ENCODE measurements around the gene CD300LF.
A peak's percentile ranks its signal among the peaks of the same experiment; 100 is the strongest.

Gene CD300LF

DNA sequence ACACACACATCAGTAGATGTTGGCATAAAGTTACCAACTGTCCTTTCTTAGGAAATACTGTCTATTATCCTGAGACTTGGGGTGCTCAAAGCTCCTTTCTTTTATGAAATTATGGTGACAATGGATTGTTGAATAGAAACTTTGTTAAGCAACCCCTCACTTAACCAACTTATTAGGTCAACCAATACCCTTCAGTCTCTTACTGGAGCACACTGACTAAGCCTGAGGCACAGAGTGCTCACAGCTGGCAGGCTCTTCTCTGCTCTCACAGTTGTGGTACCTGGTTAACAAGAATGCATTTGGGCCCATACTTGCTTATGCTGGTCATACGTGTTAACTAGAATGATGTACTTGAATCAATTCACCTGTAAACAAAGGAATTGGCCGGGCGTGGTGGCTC, 24.8 kb downstream of the CD300LF start:
- DNase-seq (ENCODE audit: low read depth, low spot score), result no peak

DNA sequence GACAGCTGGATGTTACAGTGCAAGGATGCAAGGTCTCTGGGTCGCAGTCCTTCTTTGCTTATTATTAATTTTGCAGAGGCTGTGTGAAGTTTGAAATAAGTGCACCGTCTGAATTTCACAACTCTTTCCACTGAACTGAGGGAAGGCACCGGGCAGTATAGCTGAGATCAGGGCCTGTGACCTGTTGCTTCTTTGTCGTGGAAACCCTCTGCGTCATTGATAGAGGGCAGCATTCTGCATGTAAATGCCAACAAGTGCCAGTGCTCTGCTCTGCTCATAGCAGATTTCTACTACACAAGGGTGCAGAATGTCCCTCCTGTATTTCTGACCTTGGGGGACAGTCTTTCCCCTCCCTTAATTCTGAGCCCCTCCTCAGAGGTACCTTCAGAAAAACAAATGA, 26.0 kb downstream of the CD300LF start:
- DNase-seq (ENCODE audit: low read depth, low spot score), result no peak

DNA sequence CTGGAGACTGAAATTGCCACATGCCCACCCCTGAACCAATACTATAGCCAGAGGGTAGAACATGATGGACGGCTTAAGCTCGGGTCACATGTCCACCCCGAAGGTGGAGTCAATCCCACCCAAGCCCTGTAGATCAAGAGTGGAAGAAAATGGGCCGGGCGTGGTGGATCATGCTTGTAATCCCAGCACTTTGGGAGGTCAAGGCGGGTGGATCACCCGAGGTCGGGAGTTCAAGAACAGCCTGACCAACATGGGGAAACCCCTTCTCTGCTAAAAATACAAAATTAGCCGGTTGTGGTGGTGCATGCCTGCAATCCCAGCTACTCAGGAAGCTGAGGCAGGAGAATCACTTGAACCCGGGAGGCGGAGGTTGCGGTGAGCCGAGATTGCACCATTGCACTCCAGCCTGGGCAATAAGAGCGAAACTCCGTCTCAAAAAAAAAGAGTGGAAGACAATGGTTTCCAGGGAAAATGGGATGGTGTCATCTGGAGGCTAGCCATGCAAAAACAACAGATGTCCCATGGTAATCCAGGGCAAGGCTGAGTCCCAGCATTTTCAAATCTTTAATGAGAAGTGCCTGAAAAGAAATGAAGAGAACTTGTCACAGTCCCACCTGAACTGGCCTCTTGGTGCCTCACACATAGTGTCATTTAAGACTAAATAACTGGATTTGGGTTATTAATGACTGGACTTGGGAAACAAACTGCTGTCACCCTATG, 30.1 kb downstream of the CD300LF start:
- no peak for DNase-seq (ENCODE audit: low read depth, low spot score)

DNA sequence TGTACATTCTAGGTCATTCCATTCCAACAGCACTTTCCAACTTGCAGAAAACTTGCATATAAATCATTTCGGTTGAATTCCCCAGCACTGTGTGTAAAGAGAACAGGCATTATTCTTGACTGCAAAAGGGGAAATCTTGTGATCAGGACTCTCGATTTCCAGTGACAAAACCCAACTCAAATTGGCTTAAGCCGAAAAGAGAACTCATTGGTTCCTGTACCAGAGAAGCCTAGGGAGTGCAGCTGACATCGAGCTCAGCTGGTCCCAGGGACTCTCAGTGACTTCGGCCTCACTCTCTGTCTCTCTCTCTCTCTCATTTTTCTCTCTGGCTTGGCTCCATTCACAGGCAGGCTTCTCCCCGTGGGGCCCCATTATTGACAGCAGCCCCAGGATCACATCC, 30.7 kb downstream of the CD300LF start:
- no peak for DNase-seq (ENCODE audit: low read depth, low spot score)

DNA sequence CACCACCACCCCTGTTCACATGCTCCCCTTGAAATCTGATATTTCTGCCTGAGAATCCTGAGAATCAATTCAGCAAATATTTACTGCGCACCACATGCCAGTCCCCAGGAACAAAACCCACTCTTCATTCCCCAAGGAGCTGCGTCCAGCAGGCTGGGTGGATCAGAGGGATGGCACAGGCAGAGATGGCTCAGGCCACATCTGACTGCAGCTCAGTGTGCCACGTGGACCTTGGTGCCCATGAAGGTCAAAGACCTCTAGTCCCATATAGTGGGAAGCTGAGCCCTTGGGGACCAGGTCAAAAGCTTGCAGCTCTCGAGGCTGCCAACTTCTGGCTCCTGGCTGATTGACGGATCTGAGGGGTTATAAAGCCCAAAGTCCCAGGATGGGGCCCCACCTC, 31.8 kb downstream of the CD300LF start:
- DNase-seq (ENCODE audit: low read depth, low spot score), result no peak

DNA sequence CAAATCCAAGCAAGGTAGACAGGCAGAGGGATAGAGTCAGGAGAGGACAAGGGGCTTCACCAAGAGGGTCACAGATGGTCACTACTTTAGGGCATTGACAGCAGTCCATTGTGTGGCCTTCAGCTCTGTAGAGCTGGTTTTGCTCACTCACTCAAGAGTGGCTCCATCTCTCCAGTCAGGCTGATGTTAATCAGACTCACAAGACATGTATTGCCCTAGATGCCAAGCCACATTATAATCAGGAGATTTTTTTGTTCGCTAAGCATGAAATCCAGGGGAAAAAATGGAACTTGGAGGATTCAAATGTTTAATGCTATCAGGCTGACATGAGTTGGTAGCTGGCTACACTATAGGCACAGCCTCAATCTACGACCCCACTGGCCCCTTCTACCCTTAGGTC, 32.5 kb downstream of the CD300LF start:
- DNase-seq (ENCODE audit: low read depth, low spot score), result no peak

DNA sequence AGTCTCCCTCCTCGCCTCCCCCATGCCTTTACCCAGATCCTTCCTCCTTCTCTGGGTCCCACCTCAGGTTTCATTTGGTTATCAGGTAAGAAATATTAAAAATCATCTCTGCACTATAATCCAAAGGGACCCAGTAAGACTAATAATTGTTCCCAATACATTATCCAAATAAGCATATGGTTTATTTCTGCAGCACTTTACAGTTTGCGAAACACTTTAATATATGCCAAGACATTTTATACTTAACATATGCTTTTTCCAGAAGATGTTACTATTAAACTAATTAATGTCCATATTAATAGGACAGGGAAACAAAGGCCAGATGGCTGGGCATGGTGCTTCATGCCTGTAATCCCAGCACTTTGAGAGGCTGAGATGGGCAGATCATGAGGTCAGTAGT, 33.3 kb downstream of the CD300LF start:
- no peak for DNase-seq (ENCODE audit: low read depth, low spot score)

DNA sequence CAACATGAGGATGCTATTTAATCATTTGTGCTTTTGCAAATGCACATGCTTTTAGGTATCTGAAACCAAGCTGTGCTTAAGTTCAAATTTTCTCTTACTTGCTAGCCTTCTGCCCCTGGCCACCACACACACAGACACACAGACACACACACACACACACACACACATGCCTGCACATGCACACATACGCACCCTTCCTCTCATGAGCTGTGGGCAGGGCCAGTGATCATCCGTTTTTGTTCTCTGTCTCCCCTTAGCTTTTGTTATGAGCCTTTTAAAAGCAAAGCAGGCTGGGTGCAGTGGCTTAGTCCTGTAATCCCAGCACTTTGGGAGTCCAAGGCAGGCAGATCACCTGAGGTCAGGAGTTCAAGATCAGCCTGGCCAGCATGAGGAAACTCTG, 34.2 kb downstream of the CD300LF start:
- DNase-seq (ENCODE audit: low read depth, low spot score), result no peak

DNA sequence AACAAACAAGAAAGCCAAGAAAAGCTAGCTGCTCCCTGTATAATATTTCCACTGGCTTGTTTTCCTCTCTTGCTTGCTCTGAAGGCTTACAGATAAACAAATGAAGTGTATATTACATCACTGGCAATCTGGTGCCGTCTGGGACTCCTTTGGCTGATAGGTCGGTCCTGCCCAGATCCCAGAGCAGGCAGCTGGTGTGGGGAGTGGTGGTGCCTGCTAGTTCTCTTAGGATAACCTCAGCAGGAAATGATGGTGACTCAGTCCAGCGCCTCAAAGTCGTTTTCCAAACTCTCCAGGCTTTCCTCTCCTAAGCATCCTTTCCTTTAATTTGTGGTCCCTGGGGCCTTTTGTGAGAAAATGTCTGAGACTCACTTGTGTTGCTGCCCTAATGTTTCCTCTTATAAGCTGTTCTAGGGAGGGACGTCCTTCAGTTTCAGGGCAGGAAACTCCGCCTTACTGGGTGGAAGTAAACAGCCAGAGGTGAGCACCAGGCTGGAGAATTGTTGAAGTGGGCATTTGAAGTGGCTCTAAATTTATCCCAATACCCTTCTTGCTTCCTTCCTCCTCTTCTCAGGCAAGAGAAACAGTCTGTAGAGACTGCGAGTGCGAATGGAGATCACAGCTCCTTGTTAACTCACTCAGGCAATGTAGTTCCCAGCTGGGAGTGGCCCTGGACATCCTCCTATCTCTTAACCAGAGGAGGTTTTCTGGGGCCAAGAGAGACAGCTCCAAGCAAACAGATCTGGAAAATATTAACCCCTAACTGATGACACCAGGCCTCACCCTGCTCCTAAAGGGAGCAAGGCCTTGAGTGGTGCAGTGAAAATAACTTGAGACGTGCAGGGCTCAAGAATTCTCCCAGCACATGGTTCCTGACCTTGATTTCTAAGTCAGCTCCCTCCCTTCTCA, 34.9 kb downstream of the CD300LF start:
- DNase-seq (ENCODE audit: low read depth, low spot score), result no peak

- peak; percentile 24 for DNase-seq (ENCODE audit: low read depth, low spot score)
Observed at GRCh38 chr17:74671031-74671771, 41.5 kb downstream of the CD300LF start.

DNA sequence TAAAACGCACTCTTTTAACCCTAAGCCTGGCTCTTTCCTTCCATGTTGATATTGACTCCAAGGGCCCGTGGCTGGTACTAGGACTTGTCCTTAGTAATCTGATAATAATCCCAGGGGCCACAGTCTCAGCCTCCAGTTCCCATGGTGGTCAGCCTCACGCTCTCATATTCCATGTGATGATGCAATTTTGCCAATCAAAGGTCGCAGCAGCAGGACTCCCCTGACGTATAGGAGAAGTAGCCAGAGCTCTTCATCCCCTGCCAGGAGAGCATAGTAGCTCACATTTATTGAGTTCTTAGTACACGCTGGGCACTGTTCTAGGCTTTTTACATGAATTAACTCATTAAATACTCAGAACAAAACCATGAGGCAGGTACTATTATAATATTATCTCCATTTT, 42.4 kb downstream of the CD300LF start:
- no peak for DNase-seq (ENCODE audit: low read depth, low spot score)

- no peak for DNase-seq (ENCODE audit: low read depth, low spot score)
Observed at GRCh38 chr17:74663561-74663960, 49.2 kb downstream of the CD300LF start.

- no peak for DNase-seq (ENCODE audit: low read depth, low spot score)
Observed at GRCh38 chr17:74659889-74660288, 52.8 kb downstream of the CD300LF start.

- no peak for DNase-seq (ENCODE audit: low read depth, low spot score)
Observed at GRCh38 chr17:74658620-74659019, 54.1 kb downstream of the CD300LF start.

DNA sequence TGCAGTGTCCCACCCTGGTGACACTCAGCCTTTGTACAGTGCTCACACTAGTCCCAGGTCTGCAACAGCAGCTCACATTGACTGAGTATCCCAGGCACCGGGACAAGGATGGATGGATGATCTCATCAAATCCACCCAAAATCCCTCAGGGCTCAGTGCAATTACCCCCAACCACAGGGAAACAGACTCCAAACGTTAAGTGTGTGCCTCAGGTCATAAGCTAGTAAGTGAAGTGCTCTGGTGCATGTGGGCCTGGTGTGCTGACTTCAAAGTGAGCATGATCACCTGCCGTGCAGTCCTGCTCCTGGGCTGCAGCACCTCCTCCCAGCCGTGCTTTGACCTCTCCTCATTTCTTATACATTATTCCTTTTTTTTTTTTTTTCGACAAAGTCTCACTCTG, 58.0 kb downstream of the CD300LF start:
- no peak for DNase-seq (ENCODE audit: low read depth, low spot score)

DNA sequence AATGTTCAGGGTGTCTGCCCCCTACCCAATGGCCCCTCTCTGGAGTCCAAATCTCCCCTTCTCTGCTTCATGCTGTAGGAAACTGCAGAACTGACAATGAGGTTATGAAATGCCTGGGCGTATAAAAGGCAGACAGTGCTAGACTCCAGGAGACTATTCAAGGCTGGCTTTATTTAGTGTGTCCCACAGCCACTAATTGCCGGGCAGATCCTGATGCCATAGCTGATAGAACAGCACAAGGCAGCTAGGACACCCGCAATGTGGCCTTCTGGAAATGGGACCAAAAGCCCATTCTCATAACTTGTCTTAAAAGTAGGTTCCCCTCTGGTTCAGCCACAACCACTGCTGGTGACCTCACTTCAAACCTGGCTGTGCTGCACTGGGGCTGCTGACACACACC, 60.7 kb downstream of the CD300LF start:
- DNase-seq (ENCODE audit: low read depth, low spot score), result no peak

GRCh38 chr17:74649909-74650308, 62.8 kb downstream of the CD300LF start:
- DNase-seq (ENCODE audit: low read depth, low spot score), result no peak

DNA sequence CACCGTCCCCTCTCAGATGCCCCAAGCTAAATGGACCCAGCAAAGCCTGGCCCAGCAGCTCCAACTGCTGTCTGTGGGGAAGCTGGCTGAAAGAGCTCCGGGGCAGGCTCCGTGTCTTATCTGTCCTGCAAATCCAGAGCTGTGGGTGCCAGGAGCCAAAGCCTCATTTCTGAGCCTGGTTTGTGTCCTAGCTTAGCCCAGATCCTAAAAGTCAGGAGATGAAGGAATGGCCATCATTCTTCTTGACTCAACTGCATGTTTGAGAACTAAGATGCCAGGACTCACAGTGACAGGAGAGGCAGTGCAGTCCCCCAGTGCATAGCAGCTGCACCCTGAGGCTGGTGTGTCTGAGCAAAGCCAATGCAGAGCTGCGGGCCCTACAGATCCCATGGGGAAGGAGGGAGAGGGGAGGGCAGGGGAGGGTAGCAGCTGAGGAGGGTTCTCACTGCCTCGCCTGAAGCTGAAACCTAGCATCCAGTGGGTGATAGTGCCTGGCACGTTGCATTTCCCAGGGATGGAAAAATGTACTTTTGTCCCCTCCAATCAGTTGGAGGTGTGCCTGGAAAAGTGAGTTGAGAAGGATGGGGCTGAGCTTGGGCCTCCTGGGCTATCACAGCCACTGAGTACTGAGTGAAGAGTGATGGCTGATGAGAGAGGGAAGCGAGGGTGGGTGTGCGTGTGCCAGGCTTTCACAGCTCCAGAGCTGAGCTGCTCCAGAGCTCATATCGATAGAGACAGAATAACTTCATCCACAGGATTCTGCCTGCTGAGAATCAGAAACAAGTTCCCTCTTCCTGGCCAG, 64.7 kb downstream of the CD300LF start:
- no peak for DNase-seq (ENCODE audit: low read depth, low spot score)

DNA sequence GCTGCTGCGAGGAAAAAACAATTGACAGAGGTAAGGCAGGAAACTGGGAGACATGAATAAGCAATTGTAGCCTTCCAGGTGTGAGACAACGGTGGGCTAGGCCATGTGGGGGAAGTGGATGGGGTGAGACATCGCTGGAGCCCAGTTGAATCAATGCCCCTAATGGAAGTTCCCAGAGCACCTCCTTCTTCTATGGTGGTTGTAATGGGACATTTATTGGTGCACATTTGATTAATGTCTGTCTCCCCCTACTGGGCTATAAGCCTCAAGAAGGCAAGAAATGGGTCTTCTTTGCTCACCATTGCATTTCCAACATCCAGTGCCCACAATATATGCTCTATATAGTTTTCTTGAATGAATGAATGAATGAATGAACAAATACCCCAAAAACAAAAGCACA, 66.5 kb downstream of the CD300LF start:
- DNase-seq (ENCODE audit: low read depth, low spot score), result no peak

DNA sequence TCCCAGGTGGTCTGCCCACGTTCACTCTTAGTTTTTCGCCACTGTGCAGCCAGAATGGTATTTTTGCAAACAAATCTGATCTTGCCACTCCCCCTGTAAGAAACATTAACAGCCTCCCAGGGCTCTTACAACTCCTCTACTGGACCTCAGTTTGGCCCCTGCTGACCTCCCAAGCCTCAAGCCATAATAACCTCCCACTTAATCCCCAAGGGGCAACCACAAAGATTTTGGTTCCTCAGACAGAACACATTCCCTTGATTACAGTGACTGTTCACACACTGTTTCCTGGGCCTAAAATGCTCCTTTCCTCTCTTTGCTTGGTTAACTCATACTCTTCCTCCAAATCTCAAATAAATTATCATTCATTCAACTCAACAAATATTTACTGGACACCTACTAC, 67.7 kb downstream of the CD300LF start:
- DNase-seq (ENCODE audit: low read depth, low spot score), result no peak

GRCh38 chr17:74644419-74644818, 68.3 kb downstream of the CD300LF start:
- no peak for DNase-seq (ENCODE audit: low read depth, low spot score)
